Duodenal mucosa (tissue), 2 donors: ENCODE data around the gene ABHD12.

ENCODE experiments used
- H3K27ac ChIP-seq: one replicate; pipeline ENCODE4 v1.7.0; 2013; ENCODE audit warnings: low read depth, low read length
- H3K27me3 ChIP-seq, 2 donors: one replicate each; pipeline ENCODE4 v1.7.0; 2013; ENCODE audit warnings: low read length in 2 of 2, control low read depth in 1 of 2; ENCODE audit not compliant: insufficient read depth in 2 of 2, control insufficient read depth in 1 of 2
- H3K36me3 ChIP-seq, 2 donors: one replicate each; pipeline ENCODE4 v1.7.0; 2013; ENCODE audit warnings: low read length in 2 of 2, control low read depth in 1 of 2; ENCODE audit not compliant: insufficient read depth in 2 of 2, control insufficient read depth in 1 of 2
- H3K4me1 ChIP-seq, 2 donors: one replicate each; pipeline ENCODE4 v1.7.0; 2013; ENCODE audit warnings: low read length in 2 of 2, control low read depth in 1 of 2; ENCODE audit not compliant: insufficient read depth in 2 of 2, control insufficient read depth in 1 of 2
- H3K4me3 ChIP-seq, 2 donors: one replicate each; pipeline ENCODE4 v1.7.0; 2013; ENCODE audit warnings: low read length in 2 of 2, low read depth in 1 of 2
- H3K9ac ChIP-seq, 2 donors: one replicate each; pipeline ENCODE4 v1.7.0; 2013; ENCODE audit warnings: low read length in 2 of 2, low read depth in 1 of 2
- H3K9me3 ChIP-seq, 2 donors: one replicate each; pipeline ENCODE4 v1.7.0; 2013; ENCODE audit warnings: low read length in 2 of 2, control low read depth in 1 of 2; ENCODE audit not compliant: control insufficient read depth in 1 of 2

Gene ABHD12

GRCh38 chr20:25324412-25324811 is 66.2 kb downstream of the ABHD12 start:
- Histone ChIP-seq H3K4me3 (no peak overlapping the region), H3K36me3 (peaks cover 0 to 14% of the 10 kb centered on the region in 2 donors), H3K9me3 (no peaks in the 10 kb centered on the region), H3K4me1 (peaks cover 28 to 35% of the 10 kb centered on the region in 2 donors), H3K9ac (no peak overlapping the region), H3K27me3 (no peaks in the 10 kb centered on the region), H3K27ac (no peak overlapping the region)

DNA sequence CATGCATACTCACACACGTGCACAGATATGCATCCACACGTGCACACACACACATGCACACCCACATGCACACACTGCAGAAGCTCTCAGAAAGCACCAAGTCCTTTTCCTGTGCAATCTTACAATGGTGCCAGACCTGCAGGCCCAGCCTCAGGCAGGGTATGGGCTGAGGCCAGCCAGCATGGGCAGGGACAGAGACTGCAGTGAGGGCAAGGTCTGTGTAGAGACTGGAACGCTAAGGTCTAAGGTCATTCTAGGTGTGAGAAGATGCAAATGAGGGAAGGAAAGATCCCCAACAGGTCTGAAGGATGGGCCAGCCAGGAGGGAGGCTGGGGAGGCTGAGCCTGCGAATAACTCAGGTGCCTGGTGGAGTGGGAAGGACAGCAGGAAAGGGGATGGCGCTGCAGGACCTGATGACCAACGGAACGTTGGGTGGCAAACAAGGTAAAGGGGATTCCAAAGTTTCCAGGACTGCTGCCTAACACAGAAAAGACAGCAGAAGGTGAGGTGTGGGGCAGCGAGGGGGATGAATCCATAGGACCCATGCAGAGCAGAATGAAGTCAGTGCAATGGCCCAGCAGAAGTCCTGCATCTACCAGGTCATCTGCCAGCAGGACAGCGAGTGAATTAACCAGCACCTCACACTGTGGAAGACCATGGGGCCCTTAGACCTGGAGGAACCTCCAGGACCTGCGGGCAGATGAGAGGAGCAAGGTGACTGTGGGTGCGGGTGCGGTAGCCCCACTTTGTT is 67.0 kb downstream of the ABHD12 start:
- Histone ChIP-seq H3K4me1 (peaks cover 35 to 42% of the 10 kb centered on the region in 2 donors), H3K9ac (no peak overlapping the region), H3K4me3 (no peak overlapping the region), H3K36me3 (peaks cover 0 to 14% of the 10 kb centered on the region in 2 donors), H3K9me3 (no peaks in the 10 kb centered on the region), H3K27me3 (no peaks in the 10 kb centered on the region), H3K27ac (no peak overlapping the region)

DNA sequence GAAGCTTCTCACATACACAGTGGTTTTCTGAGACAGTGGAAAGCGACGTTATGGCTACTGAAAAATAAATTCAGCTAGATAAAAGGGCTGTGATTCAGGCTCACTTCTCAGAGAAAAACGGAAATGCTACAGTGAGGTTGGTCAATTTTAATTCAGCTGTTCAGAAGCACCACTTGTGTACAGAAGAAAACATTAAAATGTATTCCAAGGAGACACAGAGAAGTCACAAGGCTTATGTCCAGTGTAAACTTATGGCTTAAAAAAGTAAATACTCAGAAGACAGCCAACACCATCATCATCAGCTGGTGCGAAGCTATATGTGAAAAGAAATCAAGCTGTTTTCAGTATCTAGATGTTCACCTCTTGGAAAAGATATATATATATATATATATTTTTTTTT is 68.6 kb downstream of the ABHD12 start:
- peaks cover 35 to 42% of the 10 kb centered on the region in 2 donors for H3K4me1 ChIP-seq
- H3K27ac ChIP-seq: no peak overlapping the region
- H3K36me3 ChIP-seq: peaks cover 0 to 14% of the 10 kb centered on the region in 2 donors
- H3K27me3 ChIP-seq: no peaks in the 10 kb centered on the region
- H3K4me3 ChIP-seq: no peak overlapping the region
- H3K9ac ChIP-seq: no peak overlapping the region
- no peaks in the 10 kb centered on the region for H3K9me3 ChIP-seq

DNA sequence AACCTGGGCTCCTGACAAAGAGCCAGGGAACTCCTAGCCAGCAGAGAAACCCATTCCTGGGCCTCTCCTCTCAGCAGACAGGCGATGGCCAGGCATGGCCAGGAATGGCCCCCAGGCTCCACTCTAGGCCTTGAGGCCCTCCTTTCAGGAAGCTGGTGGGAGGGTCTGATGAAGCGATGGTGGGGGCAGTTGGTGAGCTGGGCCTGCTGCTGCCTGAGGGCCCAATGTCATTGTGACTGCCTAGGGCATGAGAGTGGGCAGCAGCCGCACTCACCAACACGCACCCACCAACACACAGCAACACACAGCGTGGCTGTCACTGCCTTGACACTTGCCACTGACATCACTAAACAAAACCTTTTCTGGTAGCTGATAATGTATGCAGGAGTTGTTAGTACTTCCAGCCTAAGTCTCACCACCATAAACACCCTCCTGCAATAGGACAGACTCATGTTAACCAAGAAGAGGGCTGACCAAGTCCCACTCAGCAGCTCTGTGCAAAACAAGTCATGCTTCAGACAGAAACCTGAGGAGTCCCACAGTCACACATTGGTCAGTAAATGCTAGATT is 69.3 kb downstream of the ABHD12 start:
- Histone ChIP-seq H3K9ac (no peak overlapping the region), H3K27ac (no peak overlapping the region), H3K9me3 (no peaks in the 10 kb centered on the region), H3K4me1 (peaks cover 35 to 42% of the 10 kb centered on the region in 2 donors), H3K4me3 (no peak overlapping the region), H3K27me3 (no peaks in the 10 kb centered on the region), H3K36me3 (peaks cover 0 to 14% of the 10 kb centered on the region in 2 donors)

DNA sequence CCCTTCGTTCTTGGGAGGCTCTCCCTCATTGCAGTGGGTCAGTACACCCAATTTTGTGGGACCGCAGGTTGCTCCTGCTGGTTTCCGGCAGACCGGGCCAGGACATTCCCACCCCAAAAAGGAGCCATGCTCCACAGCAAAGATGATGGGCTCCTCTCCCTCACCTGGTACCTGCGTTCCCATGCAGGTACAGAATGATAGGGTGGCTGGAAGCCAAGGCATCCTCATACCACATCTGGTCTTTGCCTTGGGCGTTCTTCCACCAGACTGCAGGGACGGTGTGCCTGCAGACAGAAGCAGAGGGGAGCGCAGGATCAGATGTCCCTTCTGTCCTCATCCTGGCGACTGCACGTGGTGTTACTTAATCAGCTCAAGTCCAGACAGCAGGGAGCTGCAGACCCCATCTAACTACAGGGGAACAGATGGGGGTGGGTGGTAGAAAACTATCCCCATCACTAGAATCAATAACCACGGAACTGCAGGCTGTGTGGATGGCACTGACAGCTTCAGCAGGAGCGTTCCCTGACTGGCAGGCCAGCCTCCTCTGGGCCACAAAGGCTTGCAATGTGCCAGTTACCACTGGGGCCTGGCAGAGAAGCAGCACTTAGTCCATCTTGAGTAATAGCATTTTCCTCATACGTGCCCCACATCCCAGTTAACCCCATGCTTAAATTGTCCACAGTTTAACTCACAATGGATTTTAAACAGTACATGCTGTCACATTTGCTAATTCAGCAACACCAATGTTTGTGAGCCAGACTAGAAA is 70.4 kb downstream of the ABHD12 start:
- no peak overlapping the region for H3K27ac ChIP-seq
- peak overlapping the region in 1 of 2 donors; percentile 20 for H3K9ac ChIP-seq
- peaks cover 35 to 42% of the 10 kb centered on the region in 2 donors for H3K4me1 ChIP-seq
- H3K4me3 ChIP-seq: no peak overlapping the region
- no peaks in the 10 kb centered on the region for H3K27me3 ChIP-seq
- H3K36me3 ChIP-seq: peaks cover 0 to 14% of the 10 kb centered on the region in 2 donors
- H3K9me3 ChIP-seq: no peaks in the 10 kb centered on the region

GRCh38 chr20:25319241-25320034 is 71.2 kb downstream of the ABHD12 start:
- Histone ChIP-seq H3K9me3 (no peaks in the 10 kb centered on the region), H3K9ac (peak overlapping the region in 1 of 2 donors; percentile 20), H3K4me1 (peaks cover 35 to 40% of the 10 kb centered on the region in 2 donors), H3K27ac (no peak overlapping the region), H3K4me3 (peak overlapping the region; percentile 9 to 28), H3K27me3 (no peaks in the 10 kb centered on the region), H3K36me3 (peaks cover 0 to 14% of the 10 kb centered on the region in 2 donors)

GRCh38 chr20:25318471-25319240 is 72.0 kb downstream of the ABHD12 start:
- no peak overlapping the region for H3K27ac ChIP-seq
- H3K36me3 ChIP-seq: peaks cover 0 to 14% of the 10 kb centered on the region in 2 donors
- H3K9me3 ChIP-seq: no peaks in the 10 kb centered on the region
- peak overlapping the region; percentile 9 to 28 for H3K4me3 ChIP-seq
- H3K9ac ChIP-seq: peak overlapping the region in 1 of 2 donors; percentile 20
- H3K4me1 ChIP-seq: peaks cover 29 to 35% of the 10 kb centered on the region in 2 donors
- no peaks in the 10 kb centered on the region for H3K27me3 ChIP-seq

DNA sequence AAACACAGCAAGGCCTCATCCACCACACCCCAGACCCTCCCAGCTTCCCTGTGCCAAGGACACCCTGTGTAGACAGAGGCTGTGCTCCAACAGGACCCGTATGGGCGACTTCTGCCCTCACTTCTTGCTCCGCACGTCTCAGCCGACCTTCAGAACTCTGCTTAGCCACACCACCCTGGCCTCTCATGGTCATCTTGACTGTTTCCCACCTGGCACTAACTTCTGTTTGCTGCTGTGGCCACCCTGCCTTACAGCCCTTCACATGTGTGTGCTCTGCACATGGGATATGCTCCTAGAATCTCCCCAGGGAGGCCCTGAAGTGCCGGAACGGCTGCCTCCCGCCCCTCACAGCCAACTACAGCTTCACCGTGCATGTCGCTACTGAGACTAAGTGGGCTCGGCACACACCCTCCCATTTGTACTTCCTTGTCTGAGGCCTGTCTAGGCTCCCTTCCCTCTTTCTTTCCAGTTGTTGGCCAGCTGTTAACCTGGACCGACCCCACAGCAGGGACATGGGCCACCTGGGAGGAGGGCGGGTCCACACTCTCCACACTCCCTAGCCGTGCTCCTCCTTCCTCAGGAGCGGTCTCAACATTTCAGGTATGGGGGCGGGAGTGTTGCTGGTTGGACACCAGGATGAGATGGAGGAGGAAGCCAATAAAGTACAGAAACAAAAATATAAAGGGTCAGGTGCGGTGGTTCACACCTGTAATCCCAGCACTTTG is 73.1 kb downstream of the ABHD12 start:
- Histone ChIP-seq H3K9ac (no peak overlapping the region), H3K9me3 (no peaks in the 10 kb centered on the region), H3K36me3 (peaks cover 0 to 11% of the 10 kb centered on the region in 2 donors), H3K4me3 (no peak overlapping the region), H3K27ac (no peak overlapping the region), H3K27me3 (no peaks in the 10 kb centered on the region), H3K4me1 (peaks cover 20 to 27% of the 10 kb centered on the region in 2 donors)
